ENCODE data around the gene DNTTIP2.
"Not testable (repeated sequence)": the region's sequence is repeated elsewhere in the genome, so short reads cannot be mapped to it uniquely, and the experiment has no call there.

Gene DNTTIP2, protein sequence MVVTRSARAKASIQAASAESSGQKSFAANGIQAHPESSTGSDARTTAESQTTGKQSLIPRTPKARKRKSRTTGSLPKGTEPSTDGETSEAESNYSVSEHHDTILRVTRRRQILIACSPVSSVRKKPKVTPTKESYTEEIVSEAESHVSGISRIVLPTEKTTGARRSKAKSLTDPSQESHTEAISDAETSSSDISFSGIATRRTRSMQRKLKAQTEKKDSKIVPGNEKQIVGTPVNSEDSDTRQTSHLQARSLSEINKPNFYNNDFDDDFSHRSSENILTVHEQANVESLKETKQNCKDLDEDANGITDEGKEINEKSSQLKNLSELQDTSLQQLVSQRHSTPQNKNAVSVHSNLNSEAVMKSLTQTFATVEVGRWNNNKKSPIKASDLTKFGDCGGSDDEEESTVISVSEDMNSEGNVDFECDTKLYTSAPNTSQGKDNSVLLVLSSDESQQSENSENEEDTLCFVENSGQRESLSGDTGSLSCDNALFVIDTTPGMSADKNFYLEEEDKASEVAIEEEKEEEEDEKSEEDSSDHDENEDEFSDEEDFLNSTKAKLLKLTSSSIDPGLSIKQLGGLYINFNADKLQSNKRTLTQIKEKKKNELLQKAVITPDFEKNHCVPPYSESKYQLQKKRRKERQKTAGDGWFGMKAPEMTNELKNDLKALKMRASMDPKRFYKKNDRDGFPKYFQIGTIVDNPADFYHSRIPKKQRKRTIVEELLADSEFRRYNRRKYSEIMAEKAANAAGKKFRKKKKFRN

GRCh38 chr1:93878889-93879586 is at the start of gene DNTTIP2:
TSS of gene DNTTIP2 (minus strand) at chr1:93879206. CDS start at chr1:93879148, 58 bp downstream.
- peak; percentile 89 for FAIRE-seq

DNA sequence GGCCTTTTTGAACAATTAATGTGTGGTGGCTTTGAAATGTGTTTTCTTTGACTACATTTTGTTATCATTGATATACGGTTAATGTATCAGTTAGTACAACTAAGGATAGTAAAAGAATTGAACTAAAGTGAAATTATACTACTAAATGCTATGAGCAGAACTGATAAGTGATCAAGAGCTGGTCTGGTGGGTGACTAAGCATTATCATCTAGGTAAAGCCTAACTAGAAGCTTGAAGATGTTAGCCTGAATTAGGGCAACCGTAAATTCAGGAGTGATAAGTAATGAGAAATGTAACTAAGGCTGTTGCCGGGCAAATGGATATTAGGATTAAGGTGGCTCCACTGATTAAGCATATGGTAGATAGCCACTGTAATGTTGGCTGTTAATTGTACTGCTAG is 46.2 kb upstream of the DNTTIP2 start:
- FAIRE-seq = no peak

- FAIRE-seq = no peak
Measured at GRCh38 chr1:93919780-93920179, 40.8 kb upstream of the DNTTIP2 start.

DNA sequence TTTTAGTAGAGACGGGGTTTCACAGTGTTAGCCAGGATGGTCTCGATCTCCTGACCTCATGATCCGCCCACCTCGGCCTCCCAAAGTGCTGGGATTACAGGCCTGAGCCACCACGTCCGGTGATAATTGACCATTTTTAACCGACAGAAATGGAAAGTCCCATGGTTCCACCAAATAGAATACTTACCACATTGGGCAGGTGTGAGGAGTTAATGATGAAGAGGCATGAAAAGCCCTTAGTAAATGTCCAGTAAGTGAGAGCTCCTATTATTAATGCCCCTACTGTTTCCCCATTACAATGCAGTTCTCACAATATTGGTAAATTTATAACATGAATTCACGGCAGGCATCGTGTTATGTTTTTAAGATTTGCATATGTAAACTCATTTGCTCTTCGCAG is 38.3 kb upstream of the DNTTIP2 start:
- FAIRE-seq = no peak

GRCh38 chr1:93910880-93911279 is 31.9 kb upstream of the DNTTIP2 start:
- not testable (repeated sequence) for FAIRE-seq

- FAIRE-seq = no peak
Measured at GRCh38 chr1:93910305-93910704, 31.3 kb upstream of the DNTTIP2 start.

- FAIRE-seq = no peak
Measured at GRCh38 chr1:93909146-93910050, 30.4 kb upstream of the DNTTIP2 start, which contains the start of gene GCLM. TSS of gene GCLM (minus strand) at chr1:93909430. CDS start at chr1:93909163, 267 bp downstream.

- no peak for FAIRE-seq
Measured at GRCh38 chr1:93908394-93909145, 29.6 kb upstream of the DNTTIP2 start.

DNA sequence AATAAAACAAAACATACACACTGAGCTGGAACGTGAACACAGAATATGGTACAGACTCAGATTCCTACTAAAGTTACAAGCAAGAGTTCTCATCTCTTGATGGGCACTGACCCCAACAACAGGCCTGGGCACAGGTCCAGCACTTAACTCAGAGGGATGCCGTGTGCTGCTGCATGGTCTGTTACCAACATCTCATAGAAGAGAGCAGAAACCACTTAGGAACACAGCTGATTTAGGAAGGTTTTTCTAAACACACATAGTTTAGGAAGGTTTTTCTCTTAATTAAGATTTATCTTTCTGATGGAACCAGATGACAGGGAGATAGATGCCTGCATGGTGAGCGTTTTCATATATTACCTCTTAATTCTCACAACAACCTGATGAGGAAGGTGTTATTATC is 28.7 kb upstream of the DNTTIP2 start:
- FAIRE-seq = no peak

- no peak for FAIRE-seq
Measured at GRCh38 chr1:93906480-93906879, 27.5 kb upstream of the DNTTIP2 start.

GRCh38 chr1:93905734-93906133 is 26.7 kb upstream of the DNTTIP2 start:
- FAIRE-seq = no peak

- no peak for FAIRE-seq
Measured at GRCh38 chr1:93905051-93905450, 26.0 kb upstream of the DNTTIP2 start.

- FAIRE-seq = no peak
Measured at GRCh38 chr1:93904228-93904627, 25.2 kb upstream of the DNTTIP2 start.

DNA sequence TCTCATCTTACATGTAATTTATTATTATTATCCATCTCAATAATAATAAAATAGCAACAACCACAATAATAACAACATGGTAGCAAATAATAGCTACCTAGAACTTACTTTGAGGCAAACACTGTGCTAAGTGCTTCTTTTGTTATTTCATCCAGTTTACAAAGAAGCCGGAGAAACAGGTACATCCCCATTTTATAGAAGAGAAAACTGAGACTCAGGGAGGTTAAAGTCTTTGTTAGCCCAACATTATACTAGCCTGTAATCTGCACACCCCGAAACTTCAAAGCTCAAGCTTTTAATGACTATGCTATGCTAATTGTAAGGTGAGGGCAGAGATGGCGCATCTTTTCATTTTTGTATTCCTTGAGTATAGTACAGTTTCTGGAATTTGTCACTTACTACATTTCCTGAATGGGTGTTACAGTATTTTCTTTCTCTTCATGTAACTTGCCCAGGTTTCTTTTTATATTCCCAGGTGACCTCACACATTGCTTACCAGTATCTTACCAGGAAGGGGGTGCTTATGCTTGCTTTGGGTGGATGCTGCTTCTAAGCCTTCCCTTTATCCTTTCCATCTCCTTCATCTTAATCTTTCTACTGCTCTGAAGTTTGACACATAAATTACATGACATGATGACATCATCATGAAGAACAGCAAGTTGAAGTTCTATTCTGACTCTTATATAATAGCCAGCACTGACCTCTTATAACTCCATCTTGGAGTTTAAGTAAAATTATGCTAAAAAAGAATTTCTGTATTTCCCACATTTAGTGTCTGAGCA is 21.9 kb upstream of the DNTTIP2 start:
- FAIRE-seq = no peak

DNA sequence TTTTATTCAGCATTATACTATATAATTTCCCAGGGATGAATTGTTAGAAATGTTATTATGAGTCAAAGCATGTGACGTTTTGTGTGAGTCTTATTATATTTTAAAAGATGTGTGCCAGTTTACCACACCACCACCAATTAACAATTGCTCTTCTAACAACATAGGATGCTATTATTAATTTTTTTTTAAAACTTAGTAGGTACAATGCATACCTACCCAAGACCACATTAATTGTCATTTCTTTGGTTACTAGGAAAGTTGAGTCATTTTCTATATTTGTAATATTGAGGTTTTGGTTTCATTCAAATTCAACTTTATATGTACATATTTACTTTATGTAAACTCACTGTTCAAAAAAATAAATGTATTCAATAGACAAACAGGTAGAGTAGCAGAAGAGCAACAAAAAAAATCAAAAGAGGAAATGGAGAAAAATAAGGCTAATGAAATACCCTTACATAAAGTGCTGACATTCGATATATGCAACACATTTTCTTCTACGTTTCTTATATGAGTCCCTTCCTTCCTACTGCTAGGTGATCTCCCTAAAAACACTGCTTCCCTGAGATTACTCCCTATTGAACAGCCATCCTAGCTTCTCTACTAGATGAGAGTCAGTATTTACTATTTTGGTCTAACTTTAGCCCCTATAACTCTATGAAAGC is 20.7 kb upstream of the DNTTIP2 start:
- peak; percentile 54 for FAIRE-seq

GRCh38 chr1:93888900-93889299 is 9.9 kb upstream of the DNTTIP2 start:
- no peak for FAIRE-seq

DNA sequence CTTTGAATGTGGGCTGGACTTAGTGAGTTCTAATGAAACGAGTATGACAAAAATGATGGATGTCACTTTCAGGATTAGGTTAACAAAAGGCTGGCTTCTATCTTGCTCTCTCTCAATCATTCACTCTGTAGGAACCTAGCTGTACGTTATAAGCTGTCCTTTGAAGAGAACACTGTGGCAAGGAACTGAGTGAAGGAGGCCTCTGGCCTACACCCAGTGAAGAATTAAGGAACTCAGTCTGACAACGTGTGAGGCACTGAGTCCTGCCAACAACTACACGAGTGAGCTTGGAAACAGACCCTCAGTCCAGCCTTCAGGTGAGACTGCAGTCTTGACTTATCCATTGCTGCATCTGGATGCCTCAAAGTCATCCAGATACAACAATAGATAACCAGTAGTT is 3.3 kb upstream of the DNTTIP2 start:
- no peak for FAIRE-seq

GRCh38 chr1:93880731-93881130 is 1.7 kb upstream of the DNTTIP2 start:
- no peak for FAIRE-seq

- no peak for FAIRE-seq
Measured at GRCh38 chr1:93878501-93878888, 511 bp downstream of the DNTTIP2 start.

- no peak for FAIRE-seq
Measured at GRCh38 chr1:93877529-93877928, 1.5 kb downstream of the DNTTIP2 start.

All from G401.6 (cell line).